ENCODE results near the gene ZNF575.

DNA sequence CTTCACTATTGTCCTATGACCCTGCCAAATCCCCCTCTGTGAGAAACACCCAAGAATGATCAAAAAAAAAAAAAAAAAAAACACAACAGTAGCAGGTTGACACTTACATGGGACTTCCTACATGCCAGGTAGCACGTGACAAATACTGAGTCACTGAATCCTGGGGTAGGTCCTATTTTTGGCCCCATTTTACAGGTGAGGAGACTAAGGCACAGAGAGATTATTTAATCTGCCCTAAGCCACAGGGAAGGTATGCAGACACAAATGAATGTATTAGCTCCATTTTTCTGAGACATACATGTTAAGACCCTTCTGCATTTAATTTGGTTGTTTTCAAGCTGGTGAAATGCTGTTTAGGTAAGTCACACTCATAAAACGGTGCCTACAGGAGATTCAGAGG is 15.7 kb downstream of the ZNF575 start:
- TF ChIP-seq, protein P1, sequence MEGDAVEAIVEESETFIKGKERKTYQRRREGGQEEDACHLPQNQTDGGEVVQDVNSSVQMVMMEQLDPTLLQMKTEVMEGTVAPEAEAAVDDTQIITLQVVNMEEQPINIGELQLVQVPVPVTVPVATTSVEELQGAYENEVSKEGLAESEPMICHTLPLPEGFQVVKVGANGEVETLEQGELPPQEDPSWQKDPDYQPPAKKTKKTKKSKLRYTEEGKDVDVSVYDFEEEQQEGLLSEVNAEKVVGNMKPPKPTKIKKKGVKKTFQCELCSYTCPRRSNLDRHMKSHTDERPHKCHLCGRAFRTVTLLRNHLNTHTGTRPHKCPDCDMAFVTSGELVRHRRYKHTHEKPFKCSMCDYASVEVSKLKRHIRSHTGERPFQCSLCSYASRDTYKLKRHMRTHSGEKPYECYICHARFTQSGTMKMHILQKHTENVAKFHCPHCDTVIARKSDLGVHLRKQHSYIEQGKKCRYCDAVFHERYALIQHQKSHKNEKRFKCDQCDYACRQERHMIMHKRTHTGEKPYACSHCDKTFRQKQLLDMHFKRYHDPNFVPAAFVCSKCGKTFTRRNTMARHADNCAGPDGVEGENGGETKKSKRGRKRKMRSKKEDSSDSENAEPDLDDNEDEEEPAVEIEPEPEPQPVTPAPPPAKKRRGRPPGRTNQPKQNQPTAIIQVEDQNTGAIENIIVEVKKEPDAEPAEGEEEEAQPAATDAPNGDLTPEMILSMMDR (IDR thresholded peaks at IDR 0.05; ENCODE audit: poor library complexity), result no peak
- no peak for TF ChIP-seq EZH2 (IDR thresholded peaks at IDR 0.05; ENCODE audit: borderline replicate concordance)
